Skin epidermis (tissue), 12 donors: ENCODE results near the gene RIPPLY1.
"Not testable (repeated sequence)": the region's sequence is repeated elsewhere in the genome, so short reads cannot be mapped to it uniquely, and the experiment has no call there.

ENCODE experiments used
- H3K27ac ChIP-seq, 21 experiments: fragments of 200-600 bp; sonication (generic) in 11 of 21; one replicate each; pipeline ENCODE4 v1.5.0; 2020; ENCODE audit warnings: mild to moderate bottlenecking in 3 of 21, inconsistent platforms in 2 of 21, moderate library complexity in 2 of 21
- H3K4me3 ChIP-seq, 7 experiments: fragments of 200-600 bp; sonication (generic) in 2 of 7; one replicate each; pipeline ENCODE4 v1.5.0; 2020; ENCODE audit warnings: inconsistent platforms in 2 of 7, mild to moderate bottlenecking in 2 of 7, moderate library complexity in 1 of 7

The RIPPLY1 gene

DNA sequence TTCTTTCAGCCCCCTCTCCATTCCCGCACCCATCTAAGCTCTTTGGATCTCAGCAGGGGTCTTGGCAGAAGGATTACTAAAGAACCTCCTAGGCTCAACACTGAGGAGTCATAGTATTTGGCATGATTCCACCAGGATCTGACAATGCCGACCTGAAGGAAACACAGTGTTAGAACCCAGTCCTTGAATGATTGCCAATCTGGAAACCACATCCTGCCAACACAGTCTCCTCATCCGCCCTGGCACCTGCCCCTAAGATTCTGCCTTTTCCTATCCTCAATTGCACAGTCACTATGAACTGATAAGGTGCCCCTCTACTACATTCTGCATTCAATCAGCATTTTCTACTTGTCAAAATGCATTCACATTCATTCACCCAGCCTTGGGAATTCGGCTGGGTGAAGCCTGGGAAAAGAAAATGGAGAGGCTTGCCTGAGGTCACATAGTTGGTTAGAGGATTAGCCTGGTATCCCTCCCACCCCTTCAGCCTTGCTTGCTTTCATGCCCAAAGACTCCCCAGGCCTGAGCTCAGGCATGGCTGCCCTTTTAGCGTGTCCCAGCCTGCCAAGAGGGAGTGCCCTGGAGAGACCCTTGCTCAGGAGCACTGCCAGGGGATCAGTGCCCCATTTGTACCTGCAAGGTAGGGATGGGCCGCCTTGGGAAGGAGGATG lies 14.8 kb upstream of the RIPPLY1 start:
- H3K27ac ChIP-seq, result no peak overlapping the region
- H3K4me3 ChIP-seq, result no peak overlapping the region

DNA sequence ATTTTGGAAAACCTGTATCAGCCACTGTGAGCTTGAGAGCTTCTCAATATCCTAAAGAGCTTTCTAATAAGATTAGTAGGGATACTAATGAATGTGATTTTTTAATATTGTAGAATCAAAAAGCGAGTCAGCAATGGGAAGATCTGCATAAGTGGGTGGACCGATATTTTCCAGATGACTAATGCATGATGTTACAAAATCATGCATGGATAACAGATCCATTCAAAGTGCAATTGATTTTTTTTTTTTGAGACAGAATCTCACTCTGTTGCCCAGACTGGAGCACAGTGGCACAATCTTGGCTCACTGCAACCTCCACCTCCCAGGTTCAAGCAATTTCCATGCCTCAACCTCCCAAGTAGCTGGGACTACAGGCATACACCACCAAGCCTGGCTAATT lies 9.7 kb upstream of the RIPPLY1 start:
- no peak overlapping the region for H3K27ac ChIP-seq

DNA sequence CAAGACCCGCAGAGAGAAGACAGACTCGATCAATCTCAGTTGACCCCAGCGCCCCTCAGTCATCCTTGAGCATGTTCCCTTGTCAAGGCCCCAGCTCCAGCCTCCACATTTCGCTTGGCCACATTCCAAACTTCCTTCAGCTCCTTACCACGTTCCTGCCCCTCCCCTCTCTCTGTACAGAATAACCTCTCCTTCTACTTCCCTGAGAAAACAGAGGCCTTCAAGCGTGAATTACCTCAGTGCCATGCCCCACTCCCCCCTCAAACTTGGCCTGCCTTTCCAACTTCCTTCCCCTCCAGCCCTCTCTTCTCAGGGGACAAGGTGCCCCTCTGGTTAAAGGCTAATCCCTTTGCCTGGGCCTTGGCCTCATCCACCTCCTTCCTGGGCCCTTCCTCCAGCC lies 3.2 kb upstream of the RIPPLY1 start:
- Histone ChIP-seq H3K27ac (no peak overlapping the region), H3K4me3 (no peak overlapping the region)

More for the DNA sequence above, 9.7 kb upstream of the RIPPLY1 start:
- no peak overlapping the region for H3K4me3 ChIP-seq

DNA sequence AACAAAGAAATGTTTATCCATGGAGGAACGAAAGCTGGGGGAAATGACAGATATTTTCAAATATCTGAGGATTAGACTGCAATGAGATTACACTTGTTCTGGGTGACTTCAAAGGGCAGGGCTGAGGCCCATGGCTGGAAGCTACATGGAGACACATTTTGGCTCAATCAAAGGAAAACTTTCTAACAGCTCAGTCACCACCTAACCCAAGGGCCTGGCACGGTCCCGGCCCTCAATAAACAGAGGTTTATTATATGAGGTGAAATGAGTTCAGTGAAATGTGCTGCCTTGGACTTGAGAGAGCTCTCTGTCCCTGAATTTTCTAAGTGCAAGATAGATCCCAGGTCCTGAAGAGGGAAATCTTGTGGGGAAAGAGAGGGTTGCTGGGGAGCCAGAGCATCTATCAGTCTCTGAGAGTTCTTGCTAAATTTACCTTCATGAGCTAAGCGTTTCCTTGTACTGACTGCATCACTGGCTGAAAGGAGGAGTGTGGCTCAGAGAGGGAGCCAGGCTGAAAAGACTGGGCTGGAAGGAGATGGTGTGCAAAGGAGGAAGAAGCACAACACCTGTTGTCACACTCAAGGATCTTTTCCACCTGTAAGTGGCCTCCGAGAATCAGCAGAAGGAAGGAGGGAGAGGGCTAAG lies 2.0 kb upstream of the RIPPLY1 start:
- no peak overlapping the region for H3K4me3 ChIP-seq
- H3K27ac ChIP-seq, result no peak overlapping the region

DNA sequence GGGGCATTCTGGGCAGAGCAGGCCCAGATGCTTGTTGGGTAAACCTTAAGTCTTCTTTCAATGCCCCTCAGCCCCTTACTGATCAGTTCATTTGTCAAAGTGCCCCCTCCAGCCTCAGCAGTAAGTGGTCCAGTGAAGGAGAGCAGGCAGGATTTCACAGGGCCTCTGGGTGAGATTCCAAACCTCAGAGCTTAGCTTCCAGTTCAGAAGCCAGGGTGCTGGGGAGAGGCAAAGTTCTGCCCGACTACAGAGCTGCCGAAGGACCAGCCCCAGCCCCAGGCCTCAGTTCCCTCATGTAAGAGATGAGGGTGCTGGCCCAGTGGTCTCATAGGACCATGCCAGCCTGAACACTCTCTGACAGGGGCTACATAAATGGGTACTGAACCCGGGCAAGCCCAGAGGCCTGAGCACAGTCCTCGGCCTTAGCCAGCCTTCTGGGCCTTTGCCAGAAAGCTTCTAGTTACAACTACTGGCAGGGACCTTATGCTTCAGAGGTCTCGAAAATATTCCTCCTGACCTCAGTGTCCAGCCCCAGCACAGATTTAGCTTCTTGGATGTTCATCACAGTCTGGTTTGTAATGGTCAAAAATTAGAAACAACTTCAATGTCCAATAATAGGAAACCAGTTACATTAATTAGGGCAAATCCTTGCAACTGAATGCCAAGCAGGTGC lies 851 bp upstream of the RIPPLY1 start:
- Histone ChIP-seq H3K4me3 (no peak overlapping the region), H3K27ac (no peak overlapping the region)

DNA sequence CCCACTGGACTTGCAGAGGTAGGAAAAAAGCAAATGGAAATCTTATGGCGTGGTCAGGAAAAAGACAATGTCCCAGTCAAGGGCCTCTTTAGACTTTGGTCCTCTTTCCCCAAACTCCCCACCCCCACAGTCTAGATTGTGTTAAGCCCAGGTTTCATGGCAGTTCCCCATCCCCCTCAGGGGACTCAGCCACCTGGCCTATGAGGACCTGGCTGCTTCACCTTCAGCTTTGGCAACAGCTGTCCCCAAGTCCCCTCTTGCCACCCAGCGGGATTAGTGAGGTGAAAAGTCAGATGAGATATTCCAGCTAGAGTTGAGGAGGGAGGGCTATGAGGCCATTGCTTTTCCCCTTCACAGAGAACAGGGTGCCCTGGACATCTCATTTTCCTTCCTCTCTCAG lies 457 bp downstream of the RIPPLY1 start:
- Histone ChIP-seq H3K27ac (no peak overlapping the region), H3K4me3 (no peak overlapping the region)

DNA sequence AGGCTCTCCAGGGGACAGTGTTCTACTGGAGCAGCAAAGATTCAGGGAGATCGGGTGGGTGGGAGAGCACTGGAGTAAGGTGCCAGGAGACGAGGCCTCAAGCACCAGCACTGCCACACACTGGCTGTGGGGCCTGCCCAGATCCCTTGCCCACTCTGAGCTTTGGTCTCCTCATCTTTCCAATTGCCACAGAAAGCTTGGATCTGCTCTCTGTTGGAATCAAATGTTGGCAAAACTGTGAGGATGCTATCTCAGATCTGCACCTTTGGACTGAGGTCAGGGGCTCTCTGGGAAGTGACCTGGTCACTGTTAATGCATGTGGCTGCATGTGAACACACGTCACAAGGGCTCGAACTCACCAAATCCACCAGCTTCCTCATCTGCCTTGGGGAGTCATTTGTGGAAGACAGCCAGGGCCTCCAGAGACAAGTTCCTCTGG lies 1.3 kb downstream of the RIPPLY1 start:
- Histone ChIP-seq H3K4me3 (no peak overlapping the region), H3K27ac (no peak overlapping the region)

DNA sequence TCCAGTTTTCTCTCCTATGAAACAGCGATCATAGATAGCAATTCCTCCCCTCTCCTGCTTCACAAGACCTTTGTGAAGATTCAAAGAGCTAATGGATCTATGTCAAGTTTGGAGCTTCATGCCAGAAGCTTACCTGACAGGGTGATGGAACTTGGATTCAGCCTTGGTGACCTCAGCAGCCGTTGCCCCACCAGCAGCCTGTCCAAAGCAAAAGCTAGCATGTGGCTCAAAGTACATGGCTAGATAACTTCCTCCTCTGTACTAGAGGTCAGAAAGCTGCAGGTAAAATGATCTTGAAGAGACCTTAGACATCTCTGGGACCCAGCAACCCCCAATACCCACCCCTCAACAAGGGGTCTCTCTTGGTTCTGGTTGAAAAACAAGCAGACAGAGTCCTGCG lies 1.8 kb downstream of the RIPPLY1 start:
- H3K27ac ChIP-seq, result no peak overlapping the region
- no peak overlapping the region for H3K4me3 ChIP-seq

DNA sequence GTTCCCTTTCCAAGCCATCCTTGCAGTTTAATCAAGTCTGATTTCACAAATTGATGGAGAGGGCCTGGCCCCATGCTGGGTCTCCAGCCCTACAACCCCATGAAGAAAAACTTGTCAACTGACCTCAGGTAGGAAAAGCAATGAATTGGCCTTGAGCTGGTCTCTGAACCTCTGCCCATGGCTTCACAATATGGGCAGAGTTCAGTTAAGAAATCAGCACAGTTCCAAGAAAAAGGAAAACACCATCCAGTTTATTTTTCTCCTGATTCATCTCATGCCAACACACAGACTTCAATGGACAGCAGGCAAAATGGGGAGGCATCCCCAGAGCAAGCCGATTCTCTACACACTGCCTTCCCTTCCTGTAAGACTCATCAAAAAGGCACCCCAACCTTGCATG lies 3.3 kb downstream of the RIPPLY1 start:
- H3K27ac ChIP-seq, result no peak overlapping the region
- H3K4me3 ChIP-seq, result no peak overlapping the region

DNA sequence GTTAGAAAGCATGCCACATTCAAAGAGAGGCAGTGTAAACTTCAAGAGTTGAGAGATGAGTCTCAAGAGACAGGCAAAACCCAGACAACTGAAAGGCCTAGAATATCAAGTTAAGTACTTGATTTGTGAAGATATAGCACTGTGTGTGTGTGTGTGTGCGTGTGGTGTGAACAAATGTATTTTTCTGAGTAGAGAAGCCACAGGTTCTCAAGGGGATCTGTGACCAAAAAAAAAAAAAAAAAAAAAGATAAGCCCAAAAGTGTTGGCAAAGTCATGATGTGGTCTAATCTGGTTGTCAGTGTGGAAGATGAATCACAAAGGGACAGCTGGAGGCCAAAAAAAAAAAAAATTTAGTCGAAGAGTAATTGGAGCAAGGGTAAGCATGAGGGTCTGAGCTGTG lies 3.9 kb downstream of the RIPPLY1 start:
- Histone ChIP-seq H3K4me3 (no peak overlapping the region), H3K27ac (no peak overlapping the region)

DNA sequence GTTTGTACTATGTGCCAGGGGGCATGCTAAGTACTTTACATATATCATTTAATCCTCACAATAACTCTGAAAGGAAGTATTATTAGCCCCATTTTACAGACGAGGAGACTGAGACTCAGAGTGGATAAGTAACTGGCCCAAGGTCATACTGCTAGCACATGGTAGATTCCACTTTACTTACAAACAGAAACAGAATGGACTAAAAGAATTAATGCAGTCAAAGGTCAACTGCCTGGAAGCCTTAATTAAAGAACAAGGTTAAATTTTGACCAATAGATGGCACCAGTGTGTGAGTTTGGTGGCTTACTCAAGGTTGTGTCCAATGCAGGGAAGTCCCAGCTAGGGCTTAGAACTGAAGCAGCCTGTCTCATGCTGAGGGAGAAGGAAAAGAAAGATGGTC lies 4.7 kb downstream of the RIPPLY1 start:
- Histone ChIP-seq H3K4me3 (no peak overlapping the region), H3K27ac (no peak overlapping the region)

DNA sequence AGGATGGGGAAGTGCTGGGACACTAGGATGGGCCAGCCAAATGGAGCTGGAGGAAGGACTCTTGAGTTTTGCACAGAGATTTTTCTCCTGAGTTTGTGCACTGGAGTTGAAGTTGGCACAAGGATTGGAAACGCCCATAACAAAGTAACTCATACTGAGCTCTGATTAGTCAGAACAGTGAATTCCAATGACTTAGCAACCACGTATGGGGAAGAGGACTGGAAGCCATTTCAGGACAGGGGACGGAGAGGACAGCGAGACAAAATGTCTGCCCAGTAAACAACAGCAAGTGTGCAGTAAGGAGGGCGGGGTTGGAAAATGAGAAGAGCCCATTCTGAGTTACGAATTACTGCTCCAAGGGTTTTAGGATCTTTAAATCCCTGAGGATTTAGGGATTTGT lies 5.9 kb downstream of the RIPPLY1 start:
- Histone ChIP-seq H3K4me3 (no peak overlapping the region), H3K27ac (no peak overlapping the region)

DNA sequence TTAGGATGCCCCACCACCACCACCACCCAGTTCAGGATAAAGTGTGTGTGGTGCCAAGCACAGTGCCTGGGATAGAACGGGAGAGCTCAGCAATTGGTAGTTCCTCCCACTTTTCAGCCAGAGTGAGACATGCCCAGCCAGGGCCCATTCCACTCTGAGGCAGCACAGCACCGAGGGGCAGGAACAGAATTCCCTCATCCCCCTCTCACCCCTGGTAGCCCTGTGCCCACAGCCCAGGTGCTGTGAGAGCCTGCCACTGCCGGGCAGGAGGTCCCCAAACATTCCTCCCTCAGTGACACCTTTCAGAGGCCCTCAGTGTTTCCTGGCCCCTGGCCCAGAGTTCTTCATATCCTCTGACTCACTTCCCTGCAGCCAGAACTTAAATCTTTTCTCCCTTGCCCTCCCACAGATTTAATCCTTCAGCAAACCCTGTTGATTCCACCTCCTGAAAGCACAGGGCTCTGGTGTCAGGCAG lies 8.1 kb downstream of the RIPPLY1 start:
- Histone ChIP-seq H3K4me3 (no peak overlapping the region), H3K27ac (no peak overlapping the region)

DNA sequence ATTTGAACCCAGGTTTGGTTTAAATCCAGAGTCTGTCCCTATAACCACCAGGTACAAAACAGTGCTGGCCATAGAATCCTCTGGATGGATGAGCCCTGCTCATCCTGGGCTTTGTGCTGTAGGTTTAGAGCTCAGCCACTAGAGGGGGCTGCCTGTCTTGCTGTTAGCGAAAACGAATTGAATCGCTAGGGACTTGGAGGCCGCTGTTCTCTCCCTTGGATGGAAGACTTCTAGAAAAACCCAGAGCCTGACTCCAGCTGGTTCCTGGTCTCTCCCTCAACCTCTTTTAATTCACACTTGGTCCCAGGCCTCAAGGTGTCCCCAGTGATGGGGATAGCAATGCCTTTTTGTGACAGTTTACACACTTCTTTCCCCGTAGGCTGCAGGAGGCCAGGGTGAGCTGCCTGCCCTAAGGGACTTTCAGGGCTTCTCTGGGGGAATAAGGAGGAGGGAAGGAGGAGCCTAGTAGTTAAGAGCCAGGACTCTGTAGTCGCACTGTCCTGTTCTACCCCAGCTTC lies 8.7 kb downstream of the RIPPLY1 start:
- Histone ChIP-seq H3K4me3 (no peak overlapping the region), H3K27ac (no peak overlapping the region)

DNA sequence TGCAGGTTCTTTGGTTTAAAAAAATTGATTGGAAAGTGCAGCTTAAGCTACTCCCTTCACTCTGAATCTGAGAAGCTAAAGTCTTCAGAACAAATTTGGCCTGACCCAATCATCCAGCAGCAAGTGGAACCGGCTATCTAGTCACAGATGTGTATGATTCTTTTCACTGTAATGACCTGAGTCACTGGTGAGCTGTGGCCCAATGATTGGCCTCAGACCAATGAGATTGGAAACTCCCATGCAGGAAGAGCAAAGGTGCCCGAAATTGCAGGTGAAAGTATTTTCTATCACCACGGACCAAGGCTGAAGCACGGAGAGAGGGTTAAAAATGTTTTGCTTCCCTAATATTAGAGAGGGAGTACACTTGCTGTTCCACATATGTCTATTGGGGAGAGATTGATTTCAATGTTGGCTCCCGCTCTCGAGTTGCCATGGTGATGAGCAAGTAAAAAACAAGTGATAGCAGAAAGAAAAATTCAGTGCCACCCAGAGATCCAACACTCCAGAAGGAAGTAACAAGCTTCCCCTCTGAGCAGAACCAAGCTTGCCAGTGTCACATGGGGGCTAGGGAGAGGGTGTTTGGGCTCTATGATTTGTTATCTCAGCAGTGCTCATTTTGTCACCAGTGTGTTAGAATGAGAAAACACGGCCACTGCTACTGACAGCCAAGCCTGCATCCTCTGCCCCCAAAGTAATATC lies 11.2 kb downstream of the RIPPLY1 start:
- H3K4me3 ChIP-seq, result no peak overlapping the region
- no peak overlapping the region for H3K27ac ChIP-seq

DNA sequence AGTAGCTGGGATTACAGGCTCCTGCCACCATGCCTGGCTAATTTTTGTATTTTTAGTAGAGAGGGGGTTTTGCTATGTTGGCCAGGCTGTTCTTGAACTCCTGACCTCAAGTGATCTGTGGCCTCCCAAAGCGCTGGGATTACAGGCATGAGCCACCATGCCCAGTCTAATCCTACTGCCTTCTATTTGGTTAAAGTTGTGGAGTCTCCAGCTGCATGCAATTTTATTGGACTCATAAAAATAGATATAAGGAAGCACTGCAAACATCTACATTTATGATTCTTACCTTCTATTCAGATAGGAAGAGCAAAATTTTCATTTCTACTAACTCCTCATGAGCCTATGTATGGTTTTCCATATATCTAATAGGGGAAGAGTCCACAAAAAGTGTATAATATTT lies 13.7 kb downstream of the RIPPLY1 start:
- no peak overlapping the region for H3K4me3 ChIP-seq
- no peak overlapping the region for H3K27ac ChIP-seq

DNA sequence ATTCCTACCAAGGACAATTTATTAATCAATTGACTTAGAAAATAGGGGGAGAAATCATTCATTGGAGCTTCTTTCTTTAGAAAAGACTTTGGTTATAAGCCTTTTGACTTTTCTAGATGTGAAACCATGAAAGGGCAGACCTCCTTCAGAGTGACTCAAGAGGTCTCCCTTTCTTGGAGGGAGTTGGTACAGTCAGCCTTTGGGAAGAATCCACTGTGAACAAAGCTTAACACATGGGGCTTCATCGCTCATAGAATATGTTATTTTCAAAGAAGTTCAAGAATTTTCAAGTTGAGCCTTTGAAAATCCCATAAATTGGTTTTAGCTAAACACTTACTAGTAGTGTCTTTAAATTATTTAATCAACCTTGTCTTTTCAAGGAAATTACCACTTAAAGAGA lies 28.0 kb downstream of the RIPPLY1 start:
- Histone ChIP-seq H3K27ac (no peak overlapping the region), H3K4me3 (no peak overlapping the region)

DNA sequence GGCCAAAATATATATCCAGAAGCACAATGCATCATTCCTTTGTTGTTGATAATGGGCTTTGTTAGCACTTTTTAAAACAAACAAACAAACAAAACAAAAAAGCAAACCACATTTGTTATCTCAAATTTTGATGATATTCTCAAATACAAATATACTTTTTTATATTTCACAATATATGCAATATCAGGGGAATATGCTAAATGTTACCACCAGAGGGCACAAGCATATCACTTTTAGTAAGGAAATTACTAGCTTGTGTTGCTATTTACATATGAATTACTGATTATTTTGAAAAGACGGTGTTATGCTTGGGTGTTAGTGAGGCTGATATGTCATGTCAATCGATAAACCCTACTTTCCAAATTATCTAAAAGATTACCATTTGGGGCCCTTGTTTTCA lies 29.1 kb downstream of the RIPPLY1 start:
- Histone ChIP-seq H3K4me3 (no peak overlapping the region), H3K27ac (no peak overlapping the region)

DNA sequence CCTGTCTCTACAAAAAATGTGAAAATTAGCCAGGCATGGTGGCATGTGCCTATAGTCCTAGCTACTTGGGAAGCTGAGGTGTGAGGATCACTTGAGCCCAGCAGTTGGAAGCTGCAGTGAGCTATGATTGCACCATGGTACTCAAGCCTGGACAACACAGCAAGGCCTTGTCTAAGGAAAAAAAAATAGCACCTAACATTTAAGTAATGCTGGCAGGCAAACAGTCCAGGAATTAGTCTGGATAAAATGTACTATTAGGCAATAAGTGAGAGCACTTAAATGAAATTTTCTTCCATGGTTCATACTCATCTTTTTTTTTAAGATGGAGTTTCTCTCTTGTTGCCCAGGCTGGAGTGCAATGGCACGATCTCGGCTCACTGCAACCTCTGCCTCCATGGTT lies 30.3 kb downstream of the RIPPLY1 start:
- not testable (repeated sequence) for H3K27ac ChIP-seq, H3K4me3 ChIP-seq

DNA sequence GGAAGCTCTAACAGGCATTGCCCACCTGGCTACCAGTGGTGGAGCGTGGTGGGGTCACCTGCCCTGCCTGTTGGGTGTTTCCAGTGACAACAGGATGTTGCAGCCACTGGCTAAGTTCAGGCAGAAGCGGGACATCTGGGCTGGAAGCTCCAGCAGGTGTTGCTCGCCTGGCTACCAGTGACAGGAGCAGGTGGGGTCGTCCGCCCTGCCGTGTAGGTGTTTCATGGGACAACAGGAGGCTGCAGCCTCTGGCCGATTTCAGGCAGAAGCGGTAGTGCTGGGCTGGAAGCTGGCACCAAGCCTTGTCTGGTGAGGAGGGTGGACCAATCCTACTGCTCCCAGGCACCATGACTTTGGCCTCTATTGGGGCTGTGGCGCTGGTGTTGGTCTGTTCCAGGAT lies 39.4 kb downstream of the RIPPLY1 start:
- Histone ChIP-seq H3K27ac (no peak overlapping the region), H3K4me3 (no peak overlapping the region)
